Panc1 (cell line): ENCODE data around the gene TNFSF11.
A peak's percentile ranks its signal among the peaks of the same experiment; 100 is the strongest.

Experiments used
- CTCF ChIP-seq: fragments of 450-650 bp; IDR thresholded peaks from 2 replicates; pipeline ENCODE4 v1.5.1; 2017; ENCODE audit warnings: mild to moderate bottlenecking
- POLR2AphosphoS5 ChIP-seq: IDR thresholded peaks from 2 replicates; pipeline ENCODE4 v1.6.1; 2012; ENCODE audit warnings: mild to moderate bottlenecking, low read depth, low read length, moderate library complexity

DNA sequence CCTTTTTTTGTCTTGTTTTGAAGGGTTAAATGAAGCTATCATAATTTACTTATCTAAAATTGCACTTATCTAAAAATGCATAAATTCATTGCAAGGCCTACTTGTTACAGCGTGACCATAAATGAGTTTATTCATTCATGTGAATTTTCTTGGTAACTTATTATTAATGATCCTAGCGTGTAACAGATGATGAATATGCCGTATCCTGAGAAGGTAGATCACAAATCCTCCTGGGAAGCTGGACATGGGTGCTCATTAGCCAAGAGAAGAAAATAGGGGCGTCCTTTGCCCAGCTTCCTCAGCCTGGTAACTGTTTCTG lies 21.3 kb downstream of the TNFSF11 start:
- peak; percentile 36; the same call in 1 of the 2 replicates for TF ChIP-seq CTCF
- no peak for TF ChIP-seq POLR2AphosphoS5
